PC-9 (cell line): Measurements from ENCODE around the gene NAT16. TPM values are rescaled to one million over a fixed set of nuclear protein-coding genes. Genes with fewer than 3 reads are reported as not detected.

Experiments used
- BruUV-seq: library from RNA; stranded (reverse); fragments of 400-500 nt; replicated peaks from 2 replicates; lab custom pipeline; 2021; lab: Mats Ljungman, UMichigan
- CTCF ChIA-PET: fragments of 300-600 bp; sonication (Branson Sonifier 250); formaldehyde crosslinking; loops from one replicate; lab custom pipeline; 2022; ENCODE audit warnings: antibody characterized with exemption; lab: Charles Lee
- POLR2A ChIA-PET: fragments of 300-600 bp; sonication (Branson Sonifier 250); formaldehyde crosslinking; loops from one replicate; lab custom pipeline; 2022; ENCODE audit warnings: antibody characterized with exemption; ENCODE audit not compliant: unreplicated experiment; lab: Charles Lee
- DNase-seq, 2 experiments: peaks; one replicate each; pipeline versions ENCODE4 v3.0.0 to v3.0.0-alpha.2; 2015 to 2022; ENCODE audit warnings: mixed read lengths in 1 of 2
- H2AFZ ChIP-seq: fragments of 200-600 bp; sonication (generic); 2 replicates; pipeline ENCODE4 v1.8.1; 2017; ENCODE audit warnings: antibody characterized with exemption
- H3F3A ChIP-seq: fragments of 200-600 bp; sonication (generic); 2 replicates; pipeline ENCODE4 v1.8.1; 2017; ENCODE audit warnings: antibody characterized with exemption, mild to moderate bottlenecking, low read depth; ENCODE audit not compliant: insufficient read depth
- H3K27ac ChIP-seq: fragments of 200-600 bp; sonication (generic); 2 replicates; pipeline ENCODE4 v1.6.1; 2016; ENCODE audit warnings: mixed run types
- H3K27me3 ChIP-seq: fragments of 200-600 bp; sonication (generic); 2 replicates; pipeline ENCODE4 v1.6.1; 2016; ENCODE audit warnings: low read depth, mixed run types; ENCODE audit not compliant: insufficient read depth
- H3K36me3 ChIP-seq: fragments of 200-600 bp; sonication (generic); 2 replicates; pipeline ENCODE4 v1.6.1; 2016; ENCODE audit warnings: low read depth, mixed run types
- H3K4me1 ChIP-seq: fragments of 200-600 bp; sonication (generic); replicated peaks from 2 replicates; pipeline ENCODE4 v1.6.1; 2016; ENCODE audit warnings: mixed run types; ENCODE audit not compliant: insufficient read depth
- H3K4me2 ChIP-seq: fragments of 200-600 bp; sonication (generic); 2 replicates; pipeline ENCODE4 v1.6.1; 2017; ENCODE audit warnings: mixed run types
- H3K4me3 ChIP-seq: fragments of 200-600 bp; sonication (generic); 2 replicates; pipeline ENCODE4 v1.6.1; 2016; ENCODE audit warnings: mixed run types
- H3K79me2 ChIP-seq: fragments of 200-600 bp; sonication (generic); 2 replicates; pipeline ENCODE4 v1.6.1; 2017; ENCODE audit warnings: low read depth, mixed run types
- H3K9me2 ChIP-seq: fragments of 200-600 bp; sonication (generic); 2 replicates; pipeline ENCODE4 v1.8.1; 2017; ENCODE audit warnings: mild to moderate bottlenecking; ENCODE audit not compliant: insufficient read depth
- H3K9me3 ChIP-seq: fragments of 200-600 bp; sonication (generic); 2 replicates; pipeline ENCODE4 v1.8.1; 2016; ENCODE audit warnings: low read depth; ENCODE audit not compliant: insufficient read depth
- H4K20me1 ChIP-seq: fragments of 200-600 bp; sonication (generic); 2 replicates; pipeline ENCODE4 v1.8.1; 2017; ENCODE audit not compliant: insufficient read depth
- CTCF ChIP-seq: fragments of 200-600 bp; sonication (generic); conservative IDR thresholded peaks from 2 replicates; pipeline ENCODE4 v1.6.1; 2017; ENCODE audit warnings: mixed run types, antibody characterized with exemption, mild to moderate bottlenecking, moderate library complexity
- EZH2 ChIP-seq: fragments of 200-600 bp; sonication (generic); IDR thresholded peaks from 2 replicates; pipeline ENCODE4 v1.8.0; 2017; ENCODE audit warnings: antibody characterized with exemption, low read depth
- intact Hi-C: fragments of 100-400 bp; cut with micrococcal nuclease; formaldehyde crosslinking; loops from one replicate; pipeline ENCODE4 v1.10.0; 2022; ENCODE audit not compliant: unreplicated experiment
- total RNA-seq: library from RNA; stranded (reverse); gene quantifications from 2 replicates; pipeline ENCODE4 v1.2.3, GENCODE V29; 2021

The NAT16 gene
- total RNA-seq, 1 experiment from 2014 or later, result not detected

- Histone ChIP-seq H3F3A (peaks cover 42% of the 10 kb centered on the region), H3K4me3 (peak overlapping the region; percentile 86), H3K4me1 (peaks cover 52% of the 10 kb centered on the region), H3K27ac (peak overlapping the region; percentile 62), H3K36me3 (no peaks in the 10 kb centered on the region), H3K79me2 (peaks cover 6% of the 10 kb centered on the region; the same call in 1 of the 2 replicates), H2AFZ (peak overlapping the region; percentile 80; the same call in 1 of the 2 replicates), H3K4me2 (peak overlapping the region; percentile 87), H4K20me1 (peaks cover 7% of the 10 kb centered on the region; the same call in 1 of the 2 replicates), H3K9me3 (no peaks in the 10 kb centered on the region), H3K27me3 (peaks cover 17% of the 10 kb centered on the region), H3K9me2 (no peaks in the 10 kb centered on the region)
- TF ChIP-seq EZH2 (no peak), CTCF (no peak)
- CTCF ChIA-PET, result interaction anchor here (0.6 to 1.7 kb wide), 2 partner anchors 20 to 372 kb away, joined by 4 to 7 read pairs; no protein-coding TSS in a partner anchor
- POLR2A ChIA-PET, result interaction anchor here (0.7 kb wide), 1 partner anchor 119 kb away, joined by 3 read pairs; no protein-coding TSS in a partner anchor
- TSS peak; percentile 5 for BruUV-seq
- peak; percentile 42 to 56 for DNase-seq
- intact Hi-C loops, result no loop called here
Measured at GRCh38 chr7:101164071-101164840, 15.8 kb downstream of the NAT16 start.

GRCh38 chr7:101163279-101164070 is 16.6 kb downstream of the NAT16 start:
- peak overlapping the region; percentile 86 for H3K4me3 ChIP-seq
- H3K4me1 ChIP-seq, result peaks cover 55% of the 10 kb centered on the region
- H3K79me2 ChIP-seq, result peaks cover 11% of the 10 kb centered on the region
- CTCF ChIA-PET, result interaction anchor here (0.6 to 0.9 kb wide), 3 partner anchors 19 to 77 kb away, joined by 3 to 7 read pairs (median 5); no protein-coding TSS in a partner anchor
- intact Hi-C loops, result no loop called here
- peaks cover 44% of the 10 kb centered on the region for H3F3A ChIP-seq
- H3K9me2 ChIP-seq, result no peaks in the 10 kb centered on the region
- BruUV-seq, result no TSS peak
- H3K27me3 ChIP-seq, result peaks cover 15% of the 10 kb centered on the region
- no peak for TF ChIP-seq EZH2
- TF ChIP-seq CTCF, result no peak
- H4K20me1 ChIP-seq, result peaks cover 7% of the 10 kb centered on the region; the same call in 1 of the 2 replicates
- DNase-seq, result peak; percentile 56 to 75
- POLR2A ChIA-PET, result interaction anchor here (0.7 kb wide), 1 partner anchor 19 kb away, joined by 3 read pairs; no protein-coding TSS in a partner anchor
- H2AFZ ChIP-seq, result peak overlapping the region; percentile 80
- H3K27ac ChIP-seq, result peak overlapping the region; percentile 62
- no peaks in the 10 kb centered on the region; the same call in 1 of the 2 replicates for H3K36me3 ChIP-seq
- H3K4me2 ChIP-seq, result peak overlapping the region; percentile 87
- H3K9me3 ChIP-seq, result no peaks in the 10 kb centered on the region
